PC-9 (cell line): ENCODE results near the gene URB2.
"Not testable (repeated sequence)": the region's sequence is repeated elsewhere in the genome, so short reads cannot be mapped to it uniquely, and the experiment has no call there.

Experiments used
- EZH2 ChIP-seq: fragments of 200-600 bp; sonication (generic); IDR thresholded peaks from 2 replicates; pipeline ENCODE4 v1.8.0; 2017; ENCODE audit warnings: antibody characterized with exemption, low read depth
- TF ChIP-seq, protein P1 (sequence below): fragments of 200-600 bp; sonication (generic); conservative IDR thresholded peaks from 2 replicates; pipeline ENCODE4 v1.6.1; 2017; ENCODE audit warnings: mixed run types, antibody characterized with exemption, mild to moderate bottlenecking, moderate library complexity

DNA sequence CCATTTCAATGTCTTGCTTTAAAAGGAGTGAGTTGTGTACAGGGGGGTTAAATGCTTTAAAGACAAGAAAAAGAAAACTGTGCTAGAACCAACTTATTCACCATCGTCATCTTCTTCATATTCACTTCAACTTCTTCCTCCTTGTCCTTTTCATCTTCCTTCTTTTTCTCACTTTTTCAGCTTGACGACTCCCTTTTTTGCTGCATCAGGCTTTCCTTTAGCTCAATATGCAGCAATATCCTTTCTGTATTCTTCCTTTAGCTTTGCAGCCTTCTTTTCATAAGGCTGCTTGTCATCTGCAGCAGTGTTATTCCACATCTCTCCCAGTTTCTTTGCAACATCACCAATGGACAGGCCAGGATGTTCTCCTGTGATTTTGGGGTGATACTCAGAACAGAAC is 79.1 kb downstream of the URB2 start:
- TF ChIP-seq, protein P1, sequence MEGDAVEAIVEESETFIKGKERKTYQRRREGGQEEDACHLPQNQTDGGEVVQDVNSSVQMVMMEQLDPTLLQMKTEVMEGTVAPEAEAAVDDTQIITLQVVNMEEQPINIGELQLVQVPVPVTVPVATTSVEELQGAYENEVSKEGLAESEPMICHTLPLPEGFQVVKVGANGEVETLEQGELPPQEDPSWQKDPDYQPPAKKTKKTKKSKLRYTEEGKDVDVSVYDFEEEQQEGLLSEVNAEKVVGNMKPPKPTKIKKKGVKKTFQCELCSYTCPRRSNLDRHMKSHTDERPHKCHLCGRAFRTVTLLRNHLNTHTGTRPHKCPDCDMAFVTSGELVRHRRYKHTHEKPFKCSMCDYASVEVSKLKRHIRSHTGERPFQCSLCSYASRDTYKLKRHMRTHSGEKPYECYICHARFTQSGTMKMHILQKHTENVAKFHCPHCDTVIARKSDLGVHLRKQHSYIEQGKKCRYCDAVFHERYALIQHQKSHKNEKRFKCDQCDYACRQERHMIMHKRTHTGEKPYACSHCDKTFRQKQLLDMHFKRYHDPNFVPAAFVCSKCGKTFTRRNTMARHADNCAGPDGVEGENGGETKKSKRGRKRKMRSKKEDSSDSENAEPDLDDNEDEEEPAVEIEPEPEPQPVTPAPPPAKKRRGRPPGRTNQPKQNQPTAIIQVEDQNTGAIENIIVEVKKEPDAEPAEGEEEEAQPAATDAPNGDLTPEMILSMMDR: not testable (repeated sequence)
- not testable (repeated sequence) for TF ChIP-seq EZH2
